GM21381 (cell line): ENCODE results near the gene COL8A2.
A peak's percentile ranks its signal among the peaks of the same experiment; 100 is the strongest.

Source experiments
- ATAC-seq: cut with Tn5 transposase; IDR thresholded peaks from one replicate; pipeline ENCODE4 v1.9.1; 2021; ENCODE audit warnings: mild to moderate bottlenecking, moderate library complexity; ENCODE audit not compliant: unreplicated experiment

The COL8A2 gene

DNA sequence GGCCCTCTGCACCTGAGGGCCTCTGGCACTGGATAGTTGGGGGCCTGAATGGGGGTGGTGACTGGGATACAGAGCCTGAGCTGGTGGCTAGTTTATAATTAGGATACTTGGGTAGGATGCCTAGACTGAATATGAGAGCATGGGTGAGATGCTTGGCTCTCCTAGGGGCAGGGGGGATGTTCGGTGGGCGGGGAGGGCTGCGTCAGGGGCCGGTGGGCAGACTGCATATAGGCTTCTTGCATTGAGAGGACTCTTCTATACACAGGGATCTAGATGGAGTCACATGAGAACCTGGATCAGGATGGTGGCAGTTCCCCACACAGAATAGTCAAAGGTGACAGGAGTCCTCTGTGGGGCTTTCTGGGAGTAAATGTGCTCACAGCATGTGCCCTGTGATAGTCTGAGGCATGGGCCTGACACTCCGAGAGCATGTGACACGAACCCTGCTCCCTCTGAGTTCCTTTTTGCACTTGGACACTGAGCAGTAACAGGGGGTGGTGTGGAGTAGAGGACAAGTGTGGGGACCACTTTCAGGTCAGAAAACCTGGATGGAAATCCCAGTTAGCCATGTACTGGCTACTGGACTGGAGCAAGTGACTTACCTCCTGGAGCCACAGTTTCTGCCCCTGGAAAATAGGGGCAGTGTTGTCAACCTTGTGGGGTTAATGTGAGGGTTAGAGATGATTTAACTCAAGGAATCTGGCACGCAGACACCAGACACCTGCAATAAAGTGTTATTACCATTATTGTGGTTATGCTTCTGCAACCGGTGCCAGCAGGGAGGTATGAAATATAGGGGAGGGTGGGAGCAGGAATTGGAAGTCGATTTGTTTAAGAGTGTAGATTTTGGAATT is 33.2 kb upstream of the COL8A2 start:
- ATAC-seq, result no peak

DNA sequence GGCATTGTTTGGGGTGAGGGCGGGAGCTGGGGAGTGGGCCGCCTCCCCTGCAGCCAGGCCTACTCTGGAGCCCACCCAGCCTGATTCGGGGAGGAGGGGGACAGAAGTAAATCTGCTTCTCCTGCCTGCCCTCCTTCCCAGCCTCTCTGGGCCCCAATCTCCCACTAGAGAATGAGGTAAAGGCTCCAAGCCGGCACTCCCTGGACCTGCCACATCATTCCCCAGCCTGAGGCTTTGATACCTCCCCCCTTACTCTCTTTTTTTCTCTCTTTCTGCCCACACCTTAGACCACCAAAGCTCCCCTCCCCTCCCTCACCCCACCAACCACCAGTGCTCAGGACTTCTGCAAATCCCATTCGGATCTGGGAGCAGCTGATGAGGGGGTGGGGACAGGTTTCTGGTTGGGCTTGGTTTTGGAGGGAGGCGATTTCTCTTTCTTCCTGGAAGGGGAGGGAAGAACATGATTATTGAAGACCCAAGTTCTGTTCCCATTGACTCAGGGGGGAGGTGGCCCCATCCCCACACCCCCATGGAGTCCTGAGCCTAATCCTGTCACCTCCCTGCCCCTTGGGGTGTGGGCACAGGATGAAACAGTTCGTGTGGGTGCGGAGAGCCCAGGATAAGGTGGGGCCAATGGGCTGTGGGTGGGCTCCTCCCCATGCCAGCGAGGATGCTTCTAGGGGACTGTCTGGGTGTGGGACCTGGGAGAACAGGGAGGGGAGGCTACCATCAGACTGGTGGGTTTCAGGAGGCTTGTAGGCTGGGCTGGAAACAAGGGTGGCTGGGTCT is 32.3 kb upstream of the COL8A2 start:
- ATAC-seq, result no peak

DNA sequence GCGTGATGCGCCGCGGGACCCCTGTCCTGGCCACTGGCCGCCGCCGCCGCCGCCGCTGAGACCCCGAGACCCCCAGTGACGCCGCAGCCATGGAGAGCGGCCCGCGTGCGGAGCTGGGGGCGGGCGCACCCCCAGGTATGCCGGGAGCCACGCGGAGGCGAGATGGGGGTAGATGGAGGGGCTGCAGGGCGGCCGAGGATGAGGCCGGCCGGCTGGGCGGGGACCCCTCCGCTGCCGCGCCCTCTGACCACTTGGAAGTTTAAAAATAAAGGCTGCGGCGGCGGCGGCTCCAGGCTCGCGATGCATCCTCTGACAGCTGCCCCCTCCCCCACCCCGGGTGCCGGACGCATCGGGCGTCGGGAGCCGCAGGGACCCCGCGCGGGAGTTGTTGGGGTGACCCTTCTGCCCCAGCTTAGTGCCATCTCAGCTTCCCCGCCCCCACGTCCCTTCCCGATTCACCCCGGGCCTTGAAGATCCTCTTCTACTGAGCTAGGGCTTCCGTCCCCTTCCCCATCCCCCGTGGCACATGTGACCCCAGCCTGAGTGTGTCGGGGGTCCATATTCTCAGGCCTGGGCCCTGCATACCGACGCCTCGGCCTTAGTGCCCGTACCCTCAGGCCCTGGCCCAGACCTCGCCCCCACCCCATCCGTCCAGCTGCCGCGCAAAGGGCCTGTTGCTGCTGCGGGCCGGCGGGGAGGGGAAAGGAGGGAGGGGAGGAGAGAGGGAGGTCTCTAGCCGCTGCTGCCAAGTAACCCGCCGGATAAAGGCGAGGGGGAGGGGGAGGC is 31.5 kb upstream of the COL8A2 start:
- peak; percentile 17 for ATAC-seq

DNA sequence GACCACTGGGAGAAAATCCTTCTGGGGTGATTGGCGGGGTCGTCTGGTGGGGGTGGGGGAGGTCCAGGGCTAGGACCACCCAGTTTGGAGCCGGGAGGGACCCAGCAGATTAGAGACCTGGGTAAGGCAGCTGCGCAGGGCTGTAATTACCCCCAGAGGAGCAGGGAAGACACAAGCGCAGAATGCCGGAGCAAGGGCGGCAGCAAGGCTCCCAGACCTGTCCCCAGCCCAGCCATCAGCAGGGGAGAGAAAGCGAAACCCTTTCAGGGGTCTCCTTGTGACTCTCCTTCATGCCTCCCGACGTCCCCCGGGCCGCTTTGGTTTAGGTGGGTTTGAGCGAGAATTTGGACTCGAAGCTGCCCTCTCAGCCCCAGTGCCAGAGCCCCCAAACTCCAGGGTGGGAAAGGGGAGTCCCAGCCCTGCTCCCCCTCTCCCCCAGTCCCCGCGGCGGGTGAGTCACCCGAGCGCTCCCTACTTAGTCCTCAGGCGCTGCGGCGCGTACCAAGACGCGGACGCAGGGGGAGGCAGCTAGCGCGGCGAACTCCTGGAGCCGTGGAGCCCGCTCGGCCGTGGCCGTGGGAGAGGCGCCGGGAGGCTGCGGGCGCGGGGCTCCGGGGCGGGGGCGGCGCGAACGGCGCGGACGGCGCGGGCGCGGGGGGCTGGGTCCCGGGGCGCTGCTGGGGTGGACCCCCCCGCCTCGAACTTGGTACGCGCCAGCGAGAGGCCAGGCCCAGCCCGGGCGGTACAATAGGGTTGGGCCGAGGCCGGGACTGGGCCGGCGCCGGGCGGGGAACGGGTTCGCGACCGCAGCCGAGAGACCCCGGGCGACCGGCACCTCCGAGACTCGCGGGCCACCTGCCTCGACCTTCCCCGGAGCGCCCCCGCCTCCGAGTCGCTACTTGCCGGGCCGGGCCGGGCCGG is 30.6 kb upstream of the COL8A2 start, which contains the start of gene MAP7D1:
TSS of gene MAP7D1 (plus strand) at position 753 of the 921 bp plus-strand sequence. CDS start 258 bp downstream, outside the sequence.
- peak; percentile 46 for ATAC-seq

DNA sequence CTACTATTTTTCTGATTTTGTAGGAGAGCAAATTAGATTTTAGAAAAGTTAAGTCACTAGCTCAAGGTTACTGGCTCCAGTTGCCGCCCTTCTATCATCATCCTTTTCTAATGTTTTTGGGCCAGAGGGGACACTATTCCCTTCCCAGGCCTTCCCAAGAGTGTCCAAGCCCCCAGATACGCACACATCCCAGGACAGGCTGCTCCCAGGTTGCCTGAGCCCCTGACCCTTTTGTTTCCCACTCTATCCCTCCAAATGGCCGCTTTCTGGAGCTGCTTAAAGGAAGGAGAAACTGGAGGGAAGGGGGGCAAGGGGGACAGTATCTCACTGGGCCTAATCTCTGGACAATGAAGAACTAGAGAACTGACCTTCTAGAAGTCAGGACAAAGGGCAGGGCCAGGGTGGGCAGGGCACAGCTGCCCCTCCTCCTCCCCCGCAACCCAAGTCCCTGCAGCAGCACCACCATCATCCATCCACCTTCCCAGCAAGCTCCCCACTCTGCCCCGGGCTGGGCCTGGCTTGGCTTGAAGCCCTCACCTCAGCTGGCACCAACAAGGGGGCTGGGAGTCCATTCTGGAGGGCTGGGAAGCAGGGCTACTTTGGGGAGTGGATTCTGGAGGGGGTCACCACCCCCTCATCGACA is 29.9 kb upstream of the COL8A2 start:
- no peak for ATAC-seq

DNA sequence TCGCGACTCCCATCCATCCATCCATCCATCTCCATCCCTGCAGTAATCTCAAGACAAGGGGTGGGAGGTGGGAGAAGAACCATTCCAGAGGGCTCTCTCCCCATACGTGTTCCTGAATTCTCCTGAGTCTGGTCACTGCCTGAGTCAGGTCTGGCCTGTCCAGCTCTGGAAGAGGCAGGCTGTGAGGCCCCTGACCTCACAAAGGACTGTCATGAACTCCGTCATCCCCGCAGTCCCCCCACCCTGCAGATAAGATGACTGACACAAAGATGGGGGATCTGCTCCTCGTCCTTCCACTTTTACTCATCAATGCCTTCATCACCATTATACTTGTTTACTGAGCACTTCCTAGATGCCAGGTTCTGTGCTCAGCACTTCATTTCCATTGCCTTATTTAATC is 29.3 kb upstream of the COL8A2 start:
- no peak for ATAC-seq

DNA sequence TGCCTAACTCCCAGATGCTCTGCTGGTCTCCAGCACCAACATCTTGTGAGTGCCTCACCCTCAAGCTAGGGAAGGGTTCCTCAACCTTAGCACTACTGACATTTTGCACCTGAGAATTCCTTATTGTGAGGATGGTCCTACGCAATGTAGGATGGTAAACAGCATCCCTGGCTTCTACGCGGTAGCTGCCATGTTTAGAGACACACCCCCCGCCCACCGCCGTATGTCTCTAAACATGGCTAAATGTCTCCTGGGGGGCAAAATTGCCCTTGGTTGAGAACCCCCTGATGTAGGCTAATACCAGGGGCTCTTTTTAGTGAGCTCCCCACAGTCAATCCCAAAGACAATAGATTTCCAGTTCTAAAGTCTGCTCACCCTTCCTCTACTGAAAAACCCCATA is 28.5 kb upstream of the COL8A2 start:
- no peak for ATAC-seq

DNA sequence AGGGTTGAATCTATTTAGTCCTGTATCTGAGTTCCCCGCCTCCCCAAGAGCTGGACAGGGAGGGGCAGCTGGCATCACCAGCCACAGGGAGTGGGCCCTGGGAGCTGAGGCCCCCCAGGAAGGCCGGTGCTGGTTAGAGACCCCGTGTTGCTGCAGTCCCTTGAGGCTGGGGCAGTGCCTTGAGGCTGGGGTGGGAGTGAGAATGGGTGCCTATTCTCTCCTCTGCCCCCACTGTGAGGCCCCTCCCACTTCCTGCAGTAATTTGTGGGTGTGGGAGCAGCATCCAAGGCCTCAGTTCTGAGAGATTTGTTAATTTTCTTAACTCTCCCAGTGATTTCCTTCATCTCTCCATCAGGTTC is 26.8 kb upstream of the COL8A2 start:
- ATAC-seq, result no peak

DNA sequence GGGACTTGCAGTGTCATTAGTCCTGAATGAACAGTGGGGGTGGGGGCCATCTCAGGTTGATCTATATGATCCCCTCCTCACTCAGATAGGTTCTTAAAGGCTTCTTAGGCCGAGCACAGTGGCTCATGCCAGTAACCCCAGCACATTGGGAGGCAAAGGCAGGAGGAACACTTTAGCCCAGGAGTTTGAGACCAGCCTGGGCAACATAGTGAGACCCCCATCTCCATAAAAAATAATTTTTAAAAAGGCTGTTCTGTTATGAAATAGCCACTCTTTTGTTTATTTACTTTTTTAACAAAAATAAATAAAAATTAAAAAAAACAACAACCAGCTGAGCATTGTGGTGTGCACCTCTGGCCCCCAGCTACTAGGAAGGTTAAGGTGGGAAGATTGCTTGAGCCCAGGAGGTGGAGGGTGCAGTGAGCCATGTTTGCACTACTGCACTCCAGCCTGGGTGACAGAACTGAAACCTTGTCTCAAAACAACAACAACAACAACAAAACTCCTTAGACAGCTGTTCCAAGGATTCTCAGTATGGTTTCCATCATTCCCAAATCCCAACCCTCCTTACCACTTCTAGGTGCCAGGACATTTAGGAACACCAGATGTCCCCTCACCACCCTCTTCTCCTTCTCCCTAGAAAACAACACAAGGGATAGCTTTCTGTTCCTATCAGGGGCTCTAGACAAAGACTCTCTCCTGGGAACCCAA is 26.3 kb upstream of the COL8A2 start:
- ATAC-seq, result no peak

DNA sequence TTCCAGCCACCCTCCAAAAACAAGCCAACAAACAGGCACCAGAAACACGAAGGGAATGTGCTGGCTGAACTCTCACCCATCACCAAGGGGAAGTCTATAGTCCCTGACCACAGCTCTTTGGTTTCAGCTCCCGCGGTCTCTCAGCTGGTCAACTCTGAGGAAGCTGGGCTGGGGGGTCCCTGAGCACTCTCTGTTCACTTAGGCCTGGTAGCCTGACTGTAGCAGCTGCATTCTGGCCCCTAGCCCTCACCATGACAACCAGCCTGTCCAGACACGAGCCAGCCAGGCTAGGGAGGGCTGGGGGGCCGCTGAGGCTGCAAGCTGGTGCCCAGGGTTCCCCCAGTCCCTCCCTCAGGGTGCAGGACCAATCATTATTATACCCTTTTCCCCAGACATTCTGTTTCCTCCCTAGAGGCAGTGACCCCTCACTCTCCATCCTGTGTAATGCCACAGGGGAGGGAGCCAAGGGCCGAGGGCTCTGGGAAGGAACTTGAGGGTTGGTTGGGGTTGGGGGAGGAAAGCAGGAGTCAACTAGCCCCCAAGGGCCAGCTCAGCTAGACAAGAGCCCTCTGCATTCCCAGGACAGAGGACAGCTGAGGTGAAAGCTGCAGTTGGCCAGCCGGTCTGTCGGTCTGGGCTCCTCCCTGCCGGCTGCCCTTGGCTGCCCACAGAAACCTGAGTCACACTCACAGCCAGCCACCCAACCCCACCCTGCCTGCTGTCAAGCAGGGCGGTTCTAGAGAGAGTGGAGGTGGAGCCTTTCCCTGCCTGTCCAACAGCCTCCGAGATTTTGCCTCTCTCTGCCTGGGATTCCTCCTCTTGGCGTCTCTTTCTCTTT is 25.5 kb upstream of the COL8A2 start:
- peak; percentile 44 for ATAC-seq

DNA sequence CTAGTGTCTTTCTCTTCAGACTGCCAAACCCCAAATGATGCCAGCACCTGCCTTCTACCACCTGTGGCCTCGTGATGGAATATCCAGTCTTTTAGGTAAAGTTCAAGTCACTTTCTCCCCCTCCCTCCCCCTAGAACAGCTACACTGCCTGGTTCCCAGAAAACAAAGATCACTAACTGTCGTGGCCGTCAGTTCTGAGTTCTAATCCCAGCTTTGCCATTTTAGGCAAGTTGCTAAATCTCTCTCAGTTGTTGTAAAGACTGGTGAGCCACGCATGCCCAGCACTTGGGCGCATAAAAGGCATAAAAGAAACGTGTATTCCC is 24.9 kb upstream of the COL8A2 start:
- ATAC-seq, result no peak

DNA sequence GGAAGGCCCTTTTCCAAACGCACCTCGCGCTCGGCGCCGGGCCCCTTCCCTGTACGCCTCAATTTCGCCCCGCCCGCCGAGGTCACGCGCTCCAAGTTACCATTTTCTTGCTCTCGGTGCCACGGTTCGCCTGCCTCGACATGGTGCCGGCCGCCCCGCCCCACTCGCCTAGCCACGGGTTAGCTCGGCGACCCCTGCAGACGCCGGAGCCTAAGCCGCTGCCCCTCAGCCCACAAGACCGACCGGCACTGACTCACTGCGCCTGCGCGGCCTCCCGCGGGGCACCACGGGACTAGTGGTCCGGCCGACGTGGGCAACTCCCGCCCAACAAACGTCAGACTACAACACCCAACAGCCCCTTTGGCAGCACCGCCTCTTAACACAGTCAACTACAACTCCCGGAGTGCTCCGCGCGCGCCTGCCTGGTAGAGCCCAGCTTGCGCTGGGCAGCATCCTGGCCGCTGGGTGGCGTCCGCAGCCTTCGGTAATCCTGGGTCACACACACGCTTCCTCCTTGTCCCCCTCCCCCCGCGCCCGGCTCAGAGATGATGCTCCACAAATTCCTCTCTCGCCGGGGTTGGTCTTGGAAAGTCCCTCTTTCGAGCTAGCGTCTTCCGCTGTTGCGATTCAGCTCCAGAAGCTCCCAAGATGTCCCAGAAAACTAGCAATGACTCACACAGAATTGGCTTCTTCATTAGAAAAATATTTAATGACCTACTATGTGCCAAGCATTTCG is 24.4 kb upstream of the COL8A2 start, which contains the start of gene TRAPPC3:
TSS of gene TRAPPC3 (minus strand) at position 250 of the 736 bp plus-strand sequence. CDS start at position 142, 108 bp downstream.
- ATAC-seq, result peak; percentile 85

DNA sequence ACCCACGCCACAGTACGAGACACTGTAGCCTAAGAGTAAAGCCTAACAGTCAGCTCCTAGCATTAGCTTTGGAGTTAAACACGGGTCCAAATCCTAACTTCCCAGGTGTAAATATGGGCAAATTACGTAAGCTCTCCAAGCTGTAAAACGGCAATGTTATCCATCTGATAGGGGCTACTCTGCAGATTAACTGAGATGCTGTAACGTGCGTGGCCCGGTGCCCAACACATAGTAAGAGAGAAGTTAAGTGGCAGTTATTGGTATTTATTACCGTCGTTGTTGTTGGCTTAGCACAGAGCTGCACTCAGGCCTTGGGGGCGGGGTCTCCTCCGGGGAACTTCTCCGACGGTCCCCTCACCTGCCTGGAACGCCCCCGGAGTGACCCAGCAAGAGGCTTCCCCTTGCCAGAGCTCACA is 23.8 kb upstream of the COL8A2 start:
- ATAC-seq, result no peak

DNA sequence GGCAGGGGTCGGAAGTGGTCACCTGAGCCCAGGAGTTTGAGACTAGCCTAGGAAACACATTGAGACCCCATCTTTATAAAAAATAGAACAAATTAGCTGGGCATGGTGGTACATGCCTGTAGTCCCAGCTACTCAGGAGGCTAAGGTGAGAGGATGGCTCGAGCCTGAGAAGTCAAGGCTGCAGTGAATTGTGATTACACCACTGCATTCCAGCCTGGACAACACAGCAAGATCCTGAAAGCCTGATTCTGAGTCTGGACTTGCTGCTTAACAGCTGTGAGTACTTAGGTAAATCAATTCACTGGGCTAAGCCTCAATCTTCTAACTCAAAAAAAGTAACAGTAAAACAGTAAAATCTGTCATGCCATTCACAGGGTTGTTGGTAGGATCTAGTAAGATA is 19.4 kb upstream of the COL8A2 start:
- no peak for ATAC-seq

DNA sequence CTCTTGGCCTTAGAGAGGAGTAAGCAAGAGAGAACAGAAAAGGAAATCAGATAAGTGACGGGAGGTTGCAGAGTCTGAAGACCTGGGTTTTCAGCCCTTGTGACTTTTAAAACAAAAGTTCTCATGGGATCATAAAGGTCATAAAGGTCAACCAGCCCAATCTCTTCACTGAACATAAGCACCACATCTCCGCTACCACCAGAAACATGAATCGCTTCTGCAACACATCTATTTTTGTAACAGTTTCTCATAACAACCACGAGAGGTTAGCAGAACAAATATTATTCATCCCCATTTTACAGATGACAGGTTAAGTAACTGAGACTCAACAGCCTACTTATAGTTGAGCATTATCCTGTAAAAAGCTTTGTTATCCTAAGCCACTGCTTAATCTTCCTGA is 18.4 kb upstream of the COL8A2 start:
- ATAC-seq, result peak; percentile 62

DNA sequence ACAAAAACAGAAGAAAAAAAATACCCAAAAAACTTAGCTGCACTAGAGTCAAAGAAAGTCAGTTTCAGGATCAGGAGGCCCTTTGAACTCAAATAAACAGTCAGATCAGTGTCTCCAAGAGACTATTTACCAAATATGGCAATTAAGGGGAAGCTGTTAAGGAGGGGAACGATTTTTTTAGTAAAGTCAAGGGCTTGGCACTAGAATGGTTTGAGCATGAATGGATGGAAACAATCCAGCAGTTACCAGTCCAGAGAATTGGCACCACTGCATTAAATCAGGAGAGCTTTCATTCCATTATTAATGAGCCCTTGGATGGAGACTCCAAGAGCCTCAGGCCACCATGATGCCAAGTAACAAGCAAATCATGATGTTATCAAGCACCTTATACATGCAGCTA is 17.1 kb upstream of the COL8A2 start:
- ATAC-seq, result no peak

DNA sequence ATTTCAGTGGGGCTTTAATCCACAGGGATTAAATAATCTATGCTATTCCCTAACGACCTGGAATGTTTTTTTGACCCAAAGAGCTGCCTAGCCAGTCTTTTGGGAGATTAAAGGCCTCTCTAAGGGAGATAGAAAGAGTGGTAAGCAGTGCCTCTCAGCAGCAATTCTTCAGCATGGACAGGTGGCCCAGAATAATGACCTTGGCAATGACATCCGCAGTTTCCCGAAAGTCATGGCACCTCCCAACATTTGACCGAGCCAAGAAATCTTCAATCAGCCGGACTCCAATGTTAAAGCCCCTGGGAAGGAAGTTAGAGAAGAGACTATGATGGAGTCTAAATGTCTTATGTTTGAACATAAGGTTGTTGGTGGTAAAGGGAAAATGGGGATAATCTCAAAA is 14.5 kb upstream of the COL8A2 start:
- ATAC-seq, result no peak

DNA sequence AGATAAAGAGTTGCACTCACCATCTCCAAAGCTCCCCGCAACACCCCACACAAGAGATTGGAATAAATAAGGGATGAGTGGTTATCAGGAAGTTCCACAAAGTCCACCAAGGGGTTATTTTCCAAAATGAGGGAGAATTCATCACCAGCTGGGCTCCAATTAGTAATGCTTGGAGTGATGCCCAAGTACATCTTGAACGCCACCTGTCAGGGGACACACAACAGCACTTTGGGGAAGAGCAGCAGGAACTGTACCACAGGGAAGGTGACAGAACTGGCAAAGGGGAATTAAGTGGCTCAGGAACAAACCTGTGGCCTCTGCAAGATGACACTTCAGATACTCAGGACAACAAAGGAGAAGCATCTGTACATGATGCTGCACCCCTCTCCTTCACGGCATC is 12.8 kb upstream of the COL8A2 start:
- ATAC-seq, result no peak
